Astrocyte of the hippocampus (primary cell): ENCODE results near the gene IGF1R.
A peak's percentile ranks its signal among the peaks of the same experiment; 100 is the strongest.

Experiments
- DNase-seq: peaks from one replicate; pipeline ENCODE4 v3.0.0; 2011; ENCODE audit warnings: low read depth, low spot score

IGF1R gene

GRCh38 chr15:98724494-98724893 is 76.2 kb downstream of the IGF1R start:
- no peak for DNase-seq

GRCh38 chr15:98725874-98726273 is 77.5 kb downstream of the IGF1R start:
- no peak for DNase-seq

- peak; percentile 99 for DNase-seq
These were observed 79.0 kb downstream of the IGF1R start for GRCh38 chr15:98727115-98728040.

GRCh38 chr15:98728082-98728810 is 79.9 kb downstream of the IGF1R start:
- DNase-seq = no peak

- DNase-seq = peak; percentile 35
These were observed 80.4 kb downstream of the IGF1R start for GRCh38 chr15:98728811-98729160.

GRCh38 chr15:98729446-98730042 is 81.2 kb downstream of the IGF1R start:
- no peak for DNase-seq

- no peak for DNase-seq
These were observed 82.7 kb downstream of the IGF1R start for GRCh38 chr15:98730860-98731711.

GRCh38 chr15:98731712-98732450 is 83.5 kb downstream of the IGF1R start:
- DNase-seq = no peak

GRCh38 chr15:98733098-98733497 is 84.8 kb downstream of the IGF1R start:
- DNase-seq = no peak

GRCh38 chr15:98734466-98735199 is 86.3 kb downstream of the IGF1R start:
- no peak for DNase-seq

GRCh38 chr15:98735304-98735703 is 87.0 kb downstream of the IGF1R start:
- no peak for DNase-seq

- no peak for DNase-seq
These were observed 87.7 kb downstream of the IGF1R start for GRCh38 chr15:98735895-98736617.

- DNase-seq = no peak
These were observed 88.8 kb downstream of the IGF1R start for GRCh38 chr15:98737159-98737558.

GRCh38 chr15:98737721-98738120 is 89.4 kb downstream of the IGF1R start:
- no peak for DNase-seq

GRCh38 chr15:98738689-98739401 is 90.5 kb downstream of the IGF1R start:
- no peak for DNase-seq

- DNase-seq = no peak
These were observed 92.0 kb downstream of the IGF1R start for GRCh38 chr15:98740295-98740694.

- no peak for DNase-seq
These were observed 92.6 kb downstream of the IGF1R start for GRCh38 chr15:98740963-98741362.

GRCh38 chr15:98743177-98743576 is 94.8 kb downstream of the IGF1R start:
- no peak for DNase-seq

- no peak for DNase-seq
These were observed 96.2 kb downstream of the IGF1R start for GRCh38 chr15:98744506-98744905.
